Measurements from ENCODE around the gene SLC26A1.
A peak's percentile ranks its signal among the peaks of the same experiment; 100 is the strongest.

Gene SLC26A1

GRCh38 chr4:1022051-1022738 is 29.0 kb upstream of the SLC26A1 start:
- peaks cover 26% of the 10 kb centered on the region for H3K36me3 ChIP-seq (ENCODE audit: insufficient read depth, insufficient read length, low read length)
- TF ChIP-seq ZNF274 (IDR thresholded peaks at IDR 0.05; ENCODE audit: low read depth, low read length) (no peak), SUZ12 (IDR thresholded peaks at IDR 0.05; ENCODE audit: extremely low read depth, insufficient read depth, insufficient read length) (no peak), YY1 (IDR thresholded peaks at IDR 0.05; ENCODE audit: insufficient read depth, insufficient read length) (no peak)

GRCh38 chr4:1021386-1022050 is 28.3 kb upstream of the SLC26A1 start:
- Histone ChIP-seq H3K4me3 (ENCODE audit: insufficient read length, low read depth) (no peak overlapping the region), H3K4me1 (ENCODE audit: insufficient read depth, insufficient read length) (peaks cover 35% of the 10 kb centered on the region), H3K27me3 (ENCODE audit: insufficient read depth, insufficient read length) (peaks cover 49% of the 10 kb centered on the region), H3K36me3 (ENCODE audit: insufficient read depth, insufficient read length, low read length) (peaks cover 26% of the 10 kb centered on the region), H3K9ac (ENCODE audit: insufficient read length, low read depth) (no peak overlapping the region), H3K9me3 (ENCODE audit: insufficient read depth, low read length) (no peaks in the 10 kb centered on the region)
- no peak for DNase-seq (ENCODE audit: low read depth, low spot score)
- no peak for TF ChIP-seq SUZ12 (IDR thresholded peaks at IDR 0.05; ENCODE audit: extremely low read depth, insufficient read depth, insufficient read length)
- no peak for TF ChIP-seq YY1 (IDR thresholded peaks at IDR 0.05; ENCODE audit: insufficient read depth, insufficient read length)
- no peak for TF ChIP-seq ZNF274 (IDR thresholded peaks at IDR 0.05; ENCODE audit: low read depth, low read length)

More at GRCh38 chr4:1022051-1022738, 29.0 kb upstream of the SLC26A1 start:
- Histone ChIP-seq H3K4me1 (ENCODE audit: insufficient read depth, insufficient read length) (peaks cover 35% of the 10 kb centered on the region), H3K4me3 (ENCODE audit: insufficient read length, low read depth) (no peak overlapping the region), H3K9me3 (ENCODE audit: insufficient read depth, low read length) (no peaks in the 10 kb centered on the region), H3K27me3 (ENCODE audit: insufficient read depth, insufficient read length) (peaks cover 42% of the 10 kb centered on the region), H3K9ac (ENCODE audit: insufficient read length, low read depth) (peak overlapping the region; percentile 8)
- no peak for DNase-seq (ENCODE audit: low read depth, low spot score)

- Histone ChIP-seq H3K4me3 (ENCODE audit: insufficient read length, low read depth) (no peak overlapping the region), H3K9me3 (ENCODE audit: insufficient read depth, low read length) (no peaks in the 10 kb centered on the region), H3K27me3 (ENCODE audit: insufficient read depth, insufficient read length) (peaks cover 65% of the 10 kb centered on the region), H3K9ac (ENCODE audit: insufficient read length, low read depth) (peak overlapping the region; percentile 39), H3K36me3 (ENCODE audit: insufficient read depth, insufficient read length, low read length) (peaks cover 13% of the 10 kb centered on the region), H3K4me1 (ENCODE audit: insufficient read depth, insufficient read length) (peaks cover 40% of the 10 kb centered on the region)
- no peak for DNase-seq (ENCODE audit: low read depth, low spot score)
- no peak for TF ChIP-seq SUZ12 (IDR thresholded peaks at IDR 0.05; ENCODE audit: extremely low read depth, insufficient read depth, insufficient read length)
- no peak for TF ChIP-seq YY1 (IDR thresholded peaks at IDR 0.05; ENCODE audit: insufficient read depth, insufficient read length)
- TF ChIP-seq ZNF274 (IDR thresholded peaks at IDR 0.05; ENCODE audit: low read depth, low read length), result no peak
Measured at GRCh38 chr4:1019729-1020470, 26.7 kb upstream of the SLC26A1 start.

- H3K4me3 ChIP-seq (ENCODE audit: insufficient read length, low read depth), result no peak overlapping the region
- H3K9ac ChIP-seq (ENCODE audit: insufficient read length, low read depth), result peak overlapping the region; percentile 39
- H3K36me3 ChIP-seq (ENCODE audit: insufficient read depth, insufficient read length, low read length), result peaks cover 9% of the 10 kb centered on the region
- no peak for DNase-seq (ENCODE audit: low read depth, low spot score)
- TF ChIP-seq SUZ12 (IDR thresholded peaks at IDR 0.05; ENCODE audit: extremely low read depth, insufficient read depth, insufficient read length) (no peak), YY1 (IDR thresholded peaks at IDR 0.05; ENCODE audit: insufficient read depth, insufficient read length) (no peak), ZNF274 (IDR thresholded peaks at IDR 0.05; ENCODE audit: low read depth, low read length) (no peak)
- H3K9me3 ChIP-seq (ENCODE audit: insufficient read depth, low read length), result no peaks in the 10 kb centered on the region
- peaks cover 45% of the 10 kb centered on the region for H3K4me1 ChIP-seq (ENCODE audit: insufficient read depth, insufficient read length)
- H3K27me3 ChIP-seq (ENCODE audit: insufficient read depth, insufficient read length), result peaks cover 71% of the 10 kb centered on the region
Measured at GRCh38 chr4:1019320-1019719, 26.1 kb upstream of the SLC26A1 start.

GRCh38 chr4:1018147-1019020 is 25.2 kb upstream of the SLC26A1 start:
- TF ChIP-seq SUZ12 (IDR thresholded peaks at IDR 0.05; ENCODE audit: extremely low read depth, insufficient read depth, insufficient read length) (no peak), ZNF274 (IDR thresholded peaks at IDR 0.05; ENCODE audit: low read depth, low read length) (no peak), YY1 (IDR thresholded peaks at IDR 0.05; ENCODE audit: insufficient read depth, insufficient read length) (no peak)
- H3K27me3 ChIP-seq (ENCODE audit: insufficient read depth, insufficient read length), result peaks cover 81% of the 10 kb centered on the region
- DNase-seq (ENCODE audit: low read depth, low spot score), result no peak
- H3K36me3 ChIP-seq (ENCODE audit: insufficient read depth, insufficient read length, low read length), result peaks cover 7% of the 10 kb centered on the region
- H3K4me3 ChIP-seq (ENCODE audit: insufficient read length, low read depth), result no peak overlapping the region
- H3K4me1 ChIP-seq (ENCODE audit: insufficient read depth, insufficient read length), result peaks cover 46% of the 10 kb centered on the region
- H3K9me3 ChIP-seq (ENCODE audit: insufficient read depth, low read length), result no peaks in the 10 kb centered on the region
- peak overlapping the region; percentile 39 for H3K9ac ChIP-seq (ENCODE audit: insufficient read length, low read depth)

GRCh38 chr4:1017706-1018105 is 24.5 kb upstream of the SLC26A1 start:
- DNase-seq (ENCODE audit: low read depth, low spot score), result no peak
- H3K4me3 ChIP-seq (ENCODE audit: insufficient read length, low read depth), result no peak overlapping the region
- no peak for TF ChIP-seq YY1 (IDR thresholded peaks at IDR 0.05; ENCODE audit: insufficient read depth, insufficient read length)
- no peak for TF ChIP-seq SUZ12 (IDR thresholded peaks at IDR 0.05; ENCODE audit: extremely low read depth, insufficient read depth, insufficient read length)
- TF ChIP-seq ZNF274 (IDR thresholded peaks at IDR 0.05; ENCODE audit: low read depth, low read length), result no peak
- peaks cover 87% of the 10 kb centered on the region for H3K27me3 ChIP-seq (ENCODE audit: insufficient read depth, insufficient read length)
- H3K9me3 ChIP-seq (ENCODE audit: insufficient read depth, low read length), result no peaks in the 10 kb centered on the region
- peaks cover 13% of the 10 kb centered on the region for H3K36me3 ChIP-seq (ENCODE audit: insufficient read depth, insufficient read length, low read length)
- no peak overlapping the region for H3K9ac ChIP-seq (ENCODE audit: insufficient read length, low read depth)
- H3K4me1 ChIP-seq (ENCODE audit: insufficient read depth, insufficient read length), result peaks cover 47% of the 10 kb centered on the region

Data from NT2/D1 (cell line).